ENCODE results near the gene EEF2KMT. TPM values are rescaled to one million over a fixed set of nuclear protein-coding genes. Genes with fewer than 3 reads are reported as not detected.
"Not testable (repeated sequence)": the region's sequence is repeated elsewhere in the genome, so short reads cannot be mapped to it uniquely, and the experiment has no call there.

Gene EEF2KMT
- total and polyA plus RNA-seq, 4 donors, result 3.4 to 14.2 (median 10.2) TPM

DNA sequence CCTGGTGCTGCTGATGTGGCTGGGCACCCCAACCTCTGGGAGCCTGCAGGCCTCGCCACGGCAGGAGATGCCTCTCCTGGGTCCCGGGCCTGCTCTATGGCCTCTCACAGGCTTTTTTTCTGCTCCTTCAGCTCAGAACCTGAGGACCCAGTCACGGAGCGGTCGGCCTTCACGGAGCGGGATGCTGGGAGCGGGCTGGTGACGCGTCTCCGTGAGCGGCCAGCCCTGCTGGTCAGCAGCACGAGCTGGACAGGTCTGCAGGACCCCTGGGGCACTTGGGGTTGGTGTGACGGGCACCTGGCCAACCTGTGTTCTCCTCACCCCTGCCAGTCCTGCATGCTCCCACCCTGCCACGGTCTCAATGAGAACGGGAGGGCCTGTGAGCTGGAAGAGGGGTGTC, 19.0 kb downstream of the EEF2KMT start:
- ATAC-seq (ENCODE audit: insufficient read depth, low FRiP score) (no peak), DNase-seq (no peak)
- peaks cover 3 to 34% (median 11%) of the 10 kb centered on the region in 4 donors for H3K36me3 ChIP-seq (ENCODE audit: control insufficient read depth in 4 of 4, insufficient read depth in 4 of 4, low read length in 4 of 4)
- H3K27me3 ChIP-seq (ENCODE audit: control insufficient read depth in 3 of 3, insufficient read depth in 3 of 3, low read length in 2 of 3), result no peaks in the 10 kb centered on the region
- TF ChIP-seq, protein P1, sequence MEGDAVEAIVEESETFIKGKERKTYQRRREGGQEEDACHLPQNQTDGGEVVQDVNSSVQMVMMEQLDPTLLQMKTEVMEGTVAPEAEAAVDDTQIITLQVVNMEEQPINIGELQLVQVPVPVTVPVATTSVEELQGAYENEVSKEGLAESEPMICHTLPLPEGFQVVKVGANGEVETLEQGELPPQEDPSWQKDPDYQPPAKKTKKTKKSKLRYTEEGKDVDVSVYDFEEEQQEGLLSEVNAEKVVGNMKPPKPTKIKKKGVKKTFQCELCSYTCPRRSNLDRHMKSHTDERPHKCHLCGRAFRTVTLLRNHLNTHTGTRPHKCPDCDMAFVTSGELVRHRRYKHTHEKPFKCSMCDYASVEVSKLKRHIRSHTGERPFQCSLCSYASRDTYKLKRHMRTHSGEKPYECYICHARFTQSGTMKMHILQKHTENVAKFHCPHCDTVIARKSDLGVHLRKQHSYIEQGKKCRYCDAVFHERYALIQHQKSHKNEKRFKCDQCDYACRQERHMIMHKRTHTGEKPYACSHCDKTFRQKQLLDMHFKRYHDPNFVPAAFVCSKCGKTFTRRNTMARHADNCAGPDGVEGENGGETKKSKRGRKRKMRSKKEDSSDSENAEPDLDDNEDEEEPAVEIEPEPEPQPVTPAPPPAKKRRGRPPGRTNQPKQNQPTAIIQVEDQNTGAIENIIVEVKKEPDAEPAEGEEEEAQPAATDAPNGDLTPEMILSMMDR (IDR thresholded peaks at IDR 0.05; ENCODE audit: control extremely low read depth, extremely low read depth), result no peak
- no peaks in the 10 kb centered on the region for H3K4me1 ChIP-seq (ENCODE audit: control insufficient read depth in 5 of 5, insufficient read depth in 5 of 5, low read length in 5 of 5)
- no peak overlapping the region for H3K4me3 ChIP-seq
- 87 to 93% methylated on average over 12 to 17 of the region's 17 CpGs for WGBS, 2 donors
- H3K9me3 ChIP-seq (ENCODE audit: control insufficient read depth in 4 of 4, insufficient read depth in 3 of 4, low read length in 3 of 4), result no peaks in the 10 kb centered on the region
- no peak overlapping the region for H3K27ac ChIP-seq (ENCODE audit: low read depth in 1 of 2, low read length in 1 of 2)
- H3K9ac ChIP-seq (ENCODE audit: insufficient read depth in 1 of 2, low read length in 2 of 2), result no peak overlapping the region

GRCh38 chr16:5077304-5077703, 20.3 kb downstream of the EEF2KMT start:
- no peak overlapping the region for H3K9ac ChIP-seq (ENCODE audit: insufficient read depth in 1 of 2, low read length in 2 of 2)
- no peak for DNase-seq
- H3K36me3 ChIP-seq (ENCODE audit: control insufficient read depth in 4 of 4, insufficient read depth in 4 of 4, low read length in 4 of 4), result peaks cover 3 to 34% (median 11%) of the 10 kb centered on the region in 4 donors
- H3K4me1 ChIP-seq (ENCODE audit: control insufficient read depth in 5 of 5, insufficient read depth in 5 of 5, low read length in 5 of 5), result peaks cover 0 to 6% (median 0%) of the 10 kb centered on the region in 5 donors
- no peaks in the 10 kb centered on the region for H3K27me3 ChIP-seq (ENCODE audit: control insufficient read depth in 3 of 3, insufficient read depth in 3 of 3, low read length in 2 of 3)
- ATAC-seq (ENCODE audit: insufficient read depth, low FRiP score), result no peak
- H3K4me3 ChIP-seq, result no peak overlapping the region
- no peak overlapping the region for H3K27ac ChIP-seq (ENCODE audit: low read depth in 1 of 2, low read length in 1 of 2)
- TF ChIP-seq, protein P1 (IDR thresholded peaks at IDR 0.05; ENCODE audit: control extremely low read depth, extremely low read depth), result no peak
- H3K9me3 ChIP-seq (ENCODE audit: control insufficient read depth in 4 of 4, insufficient read depth in 3 of 4, low read length in 3 of 4), result no peaks in the 10 kb centered on the region
- WGBS, 2 donors, result 97% methylated on average over 13 of the region's 13 CpGs

DNA sequence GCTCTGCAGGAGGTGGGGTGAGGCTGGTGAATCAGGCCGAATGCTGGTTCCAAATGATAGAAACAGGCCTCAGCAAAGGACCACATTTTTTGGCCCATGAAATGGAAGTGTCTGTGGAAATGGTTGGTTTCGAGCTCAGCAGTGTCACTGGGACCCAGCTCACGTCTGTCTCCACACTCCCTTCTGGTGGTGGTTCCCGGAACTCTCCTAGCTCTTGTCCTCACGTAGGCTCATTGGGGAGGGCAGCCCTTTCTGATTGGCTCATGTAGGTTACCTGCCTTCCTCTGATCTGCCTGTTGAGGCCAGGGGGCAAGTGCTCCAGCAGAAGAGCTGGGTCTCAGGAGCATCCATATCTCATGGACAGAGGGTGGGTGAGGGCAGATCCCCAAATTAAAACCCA, 22.0 kb downstream of the EEF2KMT start:
- H3K36me3 ChIP-seq (ENCODE audit: control insufficient read depth in 4 of 4, insufficient read depth in 4 of 4, low read length in 4 of 4), result peaks cover 3 to 32% (median 11%) of the 10 kb centered on the region in 4 donors
- H3K27ac ChIP-seq (ENCODE audit: low read depth in 1 of 2, low read length in 1 of 2), result no peak overlapping the region
- WGBS, 2 donors, result 86 to 92% methylated on average over 5 of the region's 5 CpGs
- no peak for ATAC-seq (ENCODE audit: insufficient read depth, low FRiP score)
- H3K4me3 ChIP-seq, result no peak overlapping the region
- H3K9ac ChIP-seq (ENCODE audit: insufficient read depth in 1 of 2, low read length in 2 of 2), result no peak overlapping the region
- TF ChIP-seq, protein P1 (IDR thresholded peaks at IDR 0.05; ENCODE audit: control extremely low read depth, extremely low read depth), result no peak
- no peaks in the 10 kb centered on the region for H3K9me3 ChIP-seq (ENCODE audit: control insufficient read depth in 4 of 4, insufficient read depth in 3 of 4, low read length in 3 of 4)
- no peak for DNase-seq
- no peaks in the 10 kb centered on the region for H3K27me3 ChIP-seq (ENCODE audit: control insufficient read depth in 3 of 3, insufficient read depth in 3 of 3, low read length in 2 of 3)
- H3K4me1 ChIP-seq (ENCODE audit: control insufficient read depth in 5 of 5, insufficient read depth in 5 of 5, low read length in 5 of 5), result peaks cover 0 to 10% (median 0%) of the 10 kb centered on the region in 5 donors

DNA sequence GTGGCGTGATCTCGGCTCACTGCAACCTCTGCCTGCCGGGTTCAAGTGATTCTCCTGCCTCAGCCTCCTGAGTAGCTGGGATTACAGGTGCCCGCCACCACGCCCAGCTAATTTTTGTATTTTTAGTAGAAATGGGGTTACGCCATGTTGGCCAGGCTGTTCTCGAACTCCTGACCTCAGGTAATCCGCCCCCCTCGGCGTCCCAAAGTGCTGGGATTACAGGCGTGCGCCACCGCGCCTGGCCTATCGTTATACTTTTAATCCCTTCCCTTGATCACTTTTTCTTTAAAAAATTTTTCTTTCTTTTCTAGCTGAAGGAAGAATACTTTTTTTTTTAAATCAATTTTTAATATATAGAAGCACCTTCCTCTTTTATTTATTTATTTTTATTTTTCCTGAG, 23.8 kb downstream of the EEF2KMT start:
- H3K36me3 ChIP-seq (ENCODE audit: control insufficient read depth in 4 of 4, insufficient read depth in 4 of 4, low read length in 4 of 4), result peaks cover 3 to 26% (median 11%) of the 10 kb centered on the region in 4 donors
- not testable (repeated sequence) for H3K4me3 ChIP-seq; H3K9me3 ChIP-seq (ENCODE audit: control insufficient read depth in 4 of 4, insufficient read depth in 3 of 4, low read length in 3 of 4); H3K27me3 ChIP-seq (ENCODE audit: control insufficient read depth in 3 of 3, insufficient read depth in 3 of 3, low read length in 2 of 3); H3K9ac ChIP-seq (ENCODE audit: insufficient read depth in 1 of 2, low read length in 2 of 2); H3K27ac ChIP-seq (ENCODE audit: low read depth in 1 of 2, low read length in 1 of 2); ATAC-seq (ENCODE audit: insufficient read depth, low FRiP score); DNase-seq; H3K4me1 ChIP-seq (ENCODE audit: control insufficient read depth in 5 of 5, insufficient read depth in 5 of 5, low read length in 5 of 5)
- 96 to 97% methylated on average over 15 of the region's 15 CpGs for WGBS, 2 donors

Measured in lung (tissue), 12 donors.